HEK293 (cell line): ENCODE results near the gene AGT.

Experiments
- EGR2 ChIP-seq: fragments of 450-650 bp; formaldehyde crosslinking; IDR thresholded peaks from 2 replicates; pipeline ENCODE4 v1.5.1; 2016; ENCODE audit warnings: low read depth, missing biosample characterization, missing genetic modification characterization
- GLIS2 ChIP-seq: fragments of 450-650 bp; formaldehyde crosslinking; IDR thresholded peaks from 2 replicates; pipeline ENCODE4 v1.5.1; 2016; ENCODE audit warnings: missing biosample characterization, missing genetic modification characterization
- IKZF3 ChIP-seq: fragments of 450-650 bp; IDR thresholded peaks from 2 replicates; pipeline ENCODE4 v1.5.0; 2018; ENCODE audit warnings: missing biosample characterization, mild to moderate bottlenecking, missing genetic modification characterization, moderate library complexity
- PRDM1 ChIP-seq: fragments of 450-650 bp; formaldehyde crosslinking; IDR thresholded peaks from 2 replicates; pipeline ENCODE4; 2016; ENCODE audit warnings: missing biosample characterization, missing genetic modification characterization
- SCRT2 ChIP-seq: fragments of 450-650 bp; formaldehyde crosslinking; IDR thresholded peaks from 2 replicates; pipeline ENCODE4 v1.5.1; 2016; ENCODE audit warnings: missing biosample characterization, missing genetic modification characterization
- SP7 ChIP-seq: fragments of 450-650 bp; formaldehyde crosslinking; IDR thresholded peaks from 2 replicates; pipeline ENCODE4 v1.5.1; 2016; ENCODE audit warnings: missing biosample characterization, missing genetic modification characterization
- ZBTB20 ChIP-seq: fragments of 450-650 bp; formaldehyde crosslinking; IDR thresholded peaks from 2 replicates; pipeline ENCODE4 v1.5.1; 2016; ENCODE audit warnings: missing biosample characterization, missing genetic modification characterization
- ZNF157 ChIP-seq: fragments of 450-650 bp; formaldehyde crosslinking; IDR thresholded peaks from 2 replicates; pipeline ENCODE4 v1.5.1; 2016; ENCODE audit warnings: missing biosample characterization, missing genetic modification characterization
- ZNF169 ChIP-seq: fragments of 450-650 bp; formaldehyde crosslinking; IDR thresholded peaks from 2 replicates; pipeline ENCODE4 v1.5.1; 2016; ENCODE audit warnings: missing biosample characterization, missing genetic modification characterization
- ZNF175 ChIP-seq: fragments of 450-650 bp; formaldehyde crosslinking; IDR thresholded peaks from 2 replicates; pipeline ENCODE4 v1.5.1; 2016; ENCODE audit warnings: missing biosample characterization, missing genetic modification characterization
- ZNF211 ChIP-seq: fragments of 450-650 bp; formaldehyde crosslinking; IDR thresholded peaks from 2 replicates; pipeline ENCODE4 v1.5.1; 2016; ENCODE audit warnings: low read depth, missing biosample characterization, missing genetic modification characterization
- ZNF248 ChIP-seq: fragments of 450-650 bp; formaldehyde crosslinking; IDR thresholded peaks from 2 replicates; pipeline ENCODE4 v1.5.1; 2017; ENCODE audit warnings: missing biosample characterization, missing genetic modification characterization
- ZNF391 ChIP-seq: fragments of 450-650 bp; formaldehyde crosslinking; IDR thresholded peaks from 2 replicates; pipeline ENCODE4 v1.5.1; 2016; ENCODE audit warnings: low read depth, missing biosample characterization, missing genetic modification characterization, borderline replicate concordance
- ZNF560 ChIP-seq: fragments of 450-650 bp; formaldehyde crosslinking; IDR thresholded peaks from 2 replicates; pipeline ENCODE4 v1.5.1; 2017; ENCODE audit warnings: missing biosample characterization, missing genetic modification characterization, borderline replicate concordance
- ZNF585B ChIP-seq: fragments of 450-650 bp; formaldehyde crosslinking; IDR thresholded peaks from 2 replicates; pipeline ENCODE4 v1.5.1; 2016; ENCODE audit warnings: missing biosample characterization, missing genetic modification characterization
- ZNF600 ChIP-seq: fragments of 450-650 bp; formaldehyde crosslinking; IDR thresholded peaks from 2 replicates; pipeline ENCODE4 v1.5.1; 2016; ENCODE audit warnings: missing biosample characterization, missing genetic modification characterization
- ZNF660 ChIP-seq: fragments of 450-650 bp; IDR thresholded peaks from 2 replicates; pipeline ENCODE4 v1.5.1; 2018; ENCODE audit warnings: missing biosample characterization, mild to moderate bottlenecking, missing genetic modification characterization
- ZNF707 ChIP-seq: fragments of 450-650 bp; formaldehyde crosslinking; IDR thresholded peaks from 2 replicates; pipeline ENCODE4 v1.5.1; 2016; ENCODE audit warnings: missing biosample characterization, missing genetic modification characterization
- ZNF843 ChIP-seq: fragments of 450-650 bp; formaldehyde crosslinking; IDR thresholded peaks from 2 replicates; pipeline ENCODE4 v1.5.1; 2016; ENCODE audit warnings: missing biosample characterization, missing genetic modification characterization
- ZSCAN23 ChIP-seq: fragments of 450-650 bp; formaldehyde crosslinking; IDR thresholded peaks from 2 replicates; pipeline ENCODE4 v1.5.1; 2016; ENCODE audit warnings: missing biosample characterization, missing genetic modification characterization
- ZSCAN30 ChIP-seq: fragments of 450-650 bp; IDR thresholded peaks from 2 replicates; pipeline ENCODE4 v1.5.1; 2018; ENCODE audit warnings: missing biosample characterization, mild to moderate bottlenecking, missing genetic modification characterization, moderate library complexity
- TF ChIP-seq, protein P1 (sequence below): fragments of 450-650 bp; formaldehyde crosslinking; IDR thresholded peaks from 2 replicates; pipeline ENCODE4 v1.5.1; 2016; ENCODE audit warnings: missing biosample characterization, missing genetic modification characterization
- TF ChIP-seq, protein P2 (sequence below): fragments of 450-650 bp; formaldehyde crosslinking; IDR thresholded peaks from 2 replicates; pipeline ENCODE4 v1.5.1; 2016; ENCODE audit warnings: missing biosample characterization, missing genetic modification characterization, borderline replicate concordance
- TF ChIP-seq, protein P3 (sequence below): fragments of 450-650 bp; formaldehyde crosslinking; IDR thresholded peaks from 2 replicates; pipeline ENCODE4 v1.5.1; 2016; ENCODE audit warnings: missing biosample characterization, missing genetic modification characterization
- TF ChIP-seq, protein P4 (sequence below): fragments of 450-650 bp; formaldehyde crosslinking; IDR thresholded peaks from 2 replicates; pipeline ENCODE4 v1.5.1; 2017; ENCODE audit warnings: missing biosample characterization, missing genetic modification characterization
- TF ChIP-seq, protein P5 (sequence below): fragments of 450-650 bp; formaldehyde crosslinking; IDR thresholded peaks from 2 replicates; pipeline ENCODE4 v1.5.1; 2017; ENCODE audit warnings: missing biosample characterization, missing genetic modification characterization
- TF ChIP-seq, protein P6 (sequence below): fragments of 450-650 bp; formaldehyde crosslinking; IDR thresholded peaks from 2 replicates; pipeline ENCODE4 v1.5.1; 2016; ENCODE audit warnings: missing biosample characterization, missing genetic modification characterization

AGT gene

DNA sequence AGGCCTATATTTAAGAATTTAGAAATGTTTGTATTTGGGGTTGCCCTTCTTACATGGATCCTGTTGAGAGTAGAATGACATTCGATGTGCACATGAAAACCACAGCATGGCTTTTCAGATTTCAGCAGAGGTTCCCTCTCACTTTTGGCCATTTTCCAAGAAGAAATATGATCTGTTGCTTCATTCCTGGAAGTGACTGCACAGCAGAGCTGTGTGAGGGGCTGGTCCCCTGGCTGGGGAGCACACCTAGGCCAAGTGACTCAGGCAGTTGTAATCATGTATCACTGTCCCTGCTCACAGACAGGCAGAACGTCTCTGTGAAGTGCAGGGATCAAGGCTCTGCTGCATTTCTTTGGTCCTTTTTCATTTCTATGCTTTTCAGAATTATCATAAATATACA, 32.3 kb downstream of the AGT start (continued):
- TF ChIP-seq ZSCAN23 (tag by site-specific recombination) (no peak), ZNF660 (tag by site-specific recombination) (peak; percentile 97), ZNF560 (tag by site-specific recombination) (no peak), ZNF585B (tag by site-specific recombination) (no peak), ZNF169 (tag by site-specific recombination) (no peak), SP7 (tag by site-specific recombination) (peak; percentile 82), ZNF600 (tag by site-specific recombination) (peak; percentile 81), ZBTB20 (tag by site-specific recombination) (0 out of 2 replicates have a peak, but pooled peaks have one; percentile 21), GLIS2 (peak; percentile 91), ZNF248 (tag by site-specific recombination) (no peak), ZNF391 (tag by site-specific recombination) (no peak), EGR2 (no peak), PRDM1 (tag by site-specific recombination) (peak; percentile 83), ZNF707 (tag by site-specific recombination) (no peak), ZSCAN30 (peak; percentile 44; the same call in 1 of the 2 replicates), IKZF3 (tag by site-specific recombination) (no peak), ZNF211 (tag by site-specific recombination) (no peak), SCRT2 (tag by site-specific recombination) (peak; percentile 72), ZNF175 (tag by site-specific recombination) (no peak), ZNF843 (no peak), ZNF157 (tag by site-specific recombination) (no peak)
- TF ChIP-seq, protein P1, sequence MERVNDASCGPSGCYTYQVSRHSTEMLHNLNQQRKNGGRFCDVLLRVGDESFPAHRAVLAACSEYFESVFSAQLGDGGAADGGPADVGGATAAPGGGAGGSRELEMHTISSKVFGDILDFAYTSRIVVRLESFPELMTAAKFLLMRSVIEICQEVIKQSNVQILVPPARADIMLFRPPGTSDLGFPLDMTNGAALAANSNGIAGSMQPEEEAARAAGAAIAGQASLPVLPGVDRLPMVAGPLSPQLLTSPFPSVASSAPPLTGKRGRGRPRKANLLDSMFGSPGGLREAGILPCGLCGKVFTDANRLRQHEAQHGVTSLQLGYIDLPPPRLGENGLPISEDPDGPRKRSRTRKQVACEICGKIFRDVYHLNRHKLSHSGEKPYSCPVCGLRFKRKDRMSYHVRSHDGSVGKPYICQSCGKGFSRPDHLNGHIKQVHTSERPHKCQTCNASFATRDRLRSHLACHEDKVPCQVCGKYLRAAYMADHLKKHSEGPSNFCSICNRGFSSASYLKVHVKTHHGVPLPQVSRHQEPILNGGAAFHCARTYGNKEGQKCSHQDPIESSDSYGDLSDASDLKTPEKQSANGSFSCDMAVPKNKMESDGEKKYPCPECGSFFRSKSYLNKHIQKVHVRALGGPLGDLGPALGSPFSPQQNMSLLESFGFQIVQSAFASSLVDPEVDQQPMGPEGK (tag by site-specific recombination): peak; percentile 92
- TF ChIP-seq, protein P2, sequence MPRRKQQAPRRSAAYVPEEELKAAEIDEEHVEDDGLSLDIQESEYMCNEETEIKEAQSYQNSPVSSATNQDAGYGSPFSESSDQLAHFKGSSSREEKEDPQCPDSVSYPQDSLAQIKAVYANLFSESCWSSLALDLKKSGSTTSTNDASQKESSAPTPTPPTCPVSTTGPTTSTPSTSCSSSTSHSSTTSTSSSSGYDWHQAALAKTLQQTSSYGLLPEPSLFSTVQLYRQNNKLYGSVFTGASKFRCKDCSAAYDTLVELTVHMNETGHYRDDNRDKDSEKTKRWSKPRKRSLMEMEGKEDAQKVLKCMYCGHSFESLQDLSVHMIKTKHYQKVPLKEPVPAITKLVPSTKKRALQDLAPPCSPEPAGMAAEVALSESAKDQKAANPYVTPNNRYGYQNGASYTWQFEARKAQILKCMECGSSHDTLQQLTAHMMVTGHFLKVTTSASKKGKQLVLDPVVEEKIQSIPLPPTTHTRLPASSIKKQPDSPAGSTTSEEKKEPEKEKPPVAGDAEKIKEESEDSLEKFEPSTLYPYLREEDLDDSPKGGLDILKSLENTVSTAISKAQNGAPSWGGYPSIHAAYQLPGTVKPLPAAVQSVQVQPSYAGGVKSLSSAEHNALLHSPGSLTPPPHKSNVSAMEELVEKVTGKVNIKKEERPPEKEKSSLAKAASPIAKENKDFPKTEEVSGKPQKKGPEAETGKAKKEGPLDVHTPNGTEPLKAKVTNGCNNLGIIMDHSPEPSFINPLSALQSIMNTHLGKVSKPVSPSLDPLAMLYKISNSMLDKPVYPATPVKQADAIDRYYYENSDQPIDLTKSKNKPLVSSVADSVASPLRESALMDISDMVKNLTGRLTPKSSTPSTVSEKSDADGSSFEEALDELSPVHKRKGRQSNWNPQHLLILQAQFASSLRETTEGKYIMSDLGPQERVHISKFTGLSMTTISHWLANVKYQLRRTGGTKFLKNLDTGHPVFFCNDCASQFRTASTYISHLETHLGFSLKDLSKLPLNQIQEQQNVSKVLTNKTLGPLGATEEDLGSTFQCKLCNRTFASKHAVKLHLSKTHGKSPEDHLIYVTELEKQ (tag by site-specific recombination): no peak
- TF ChIP-seq, protein P3, sequence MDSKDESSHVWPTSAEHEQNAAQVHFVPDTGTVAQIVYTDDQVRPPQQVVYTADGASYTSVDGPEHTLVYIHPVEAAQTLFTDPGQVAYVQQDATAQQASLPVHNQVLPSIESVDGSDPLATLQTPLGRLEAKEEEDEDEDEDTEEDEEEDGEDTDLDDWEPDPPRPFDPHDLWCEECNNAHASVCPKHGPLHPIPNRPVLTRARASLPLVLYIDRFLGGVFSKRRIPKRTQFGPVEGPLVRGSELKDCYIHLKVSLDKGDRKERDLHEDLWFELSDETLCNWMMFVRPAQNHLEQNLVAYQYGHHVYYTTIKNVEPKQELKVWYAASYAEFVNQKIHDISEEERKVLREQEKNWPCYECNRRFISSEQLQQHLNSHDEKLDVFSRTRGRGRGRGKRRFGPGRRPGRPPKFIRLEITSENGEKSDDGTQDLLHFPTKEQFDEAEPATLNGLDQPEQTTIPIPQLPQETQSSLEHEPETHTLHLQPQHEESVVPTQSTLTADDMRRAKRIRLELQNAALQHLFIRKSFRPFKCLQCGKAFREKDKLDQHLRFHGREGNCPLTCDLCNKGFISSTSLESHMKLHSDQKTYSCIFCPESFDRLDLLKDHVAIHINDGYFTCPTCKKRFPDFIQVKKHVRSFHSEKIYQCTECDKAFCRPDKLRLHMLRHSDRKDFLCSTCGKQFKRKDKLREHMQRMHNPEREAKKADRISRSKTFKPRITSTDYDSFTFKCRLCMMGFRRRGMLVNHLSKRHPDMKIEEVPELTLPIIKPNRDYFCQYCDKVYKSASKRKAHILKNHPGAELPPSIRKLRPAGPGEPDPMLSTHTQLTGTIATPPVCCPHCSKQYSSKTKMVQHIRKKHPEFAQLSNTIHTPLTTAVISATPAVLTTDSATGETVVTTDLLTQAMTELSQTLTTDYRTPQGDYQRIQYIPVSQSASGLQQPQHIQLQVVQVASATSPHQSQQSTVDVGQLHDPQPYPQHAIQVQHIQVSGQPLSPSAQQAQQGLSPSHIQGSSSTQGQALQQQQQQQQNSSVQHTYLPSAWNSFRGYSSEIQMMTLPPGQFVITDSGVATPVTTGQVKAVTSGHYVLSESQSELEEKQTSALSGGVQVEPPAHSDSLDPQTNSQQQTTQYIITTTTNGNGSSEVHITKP (tag by site-specific recombination): no peak
- TF ChIP-seq, protein P4, sequence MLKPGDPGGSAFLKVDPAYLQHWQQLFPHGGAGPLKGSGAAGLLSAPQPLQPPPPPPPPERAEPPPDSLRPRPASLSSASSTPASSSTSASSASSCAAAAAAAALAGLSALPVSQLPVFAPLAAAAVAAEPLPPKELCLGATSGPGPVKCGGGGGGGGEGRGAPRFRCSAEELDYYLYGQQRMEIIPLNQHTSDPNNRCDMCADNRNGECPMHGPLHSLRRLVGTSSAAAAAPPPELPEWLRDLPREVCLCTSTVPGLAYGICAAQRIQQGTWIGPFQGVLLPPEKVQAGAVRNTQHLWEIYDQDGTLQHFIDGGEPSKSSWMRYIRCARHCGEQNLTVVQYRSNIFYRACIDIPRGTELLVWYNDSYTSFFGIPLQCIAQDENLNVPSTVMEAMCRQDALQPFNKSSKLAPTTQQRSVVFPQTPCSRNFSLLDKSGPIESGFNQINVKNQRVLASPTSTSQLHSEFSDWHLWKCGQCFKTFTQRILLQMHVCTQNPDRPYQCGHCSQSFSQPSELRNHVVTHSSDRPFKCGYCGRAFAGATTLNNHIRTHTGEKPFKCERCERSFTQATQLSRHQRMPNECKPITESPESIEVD: no peak
- TF ChIP-seq, protein P5, sequence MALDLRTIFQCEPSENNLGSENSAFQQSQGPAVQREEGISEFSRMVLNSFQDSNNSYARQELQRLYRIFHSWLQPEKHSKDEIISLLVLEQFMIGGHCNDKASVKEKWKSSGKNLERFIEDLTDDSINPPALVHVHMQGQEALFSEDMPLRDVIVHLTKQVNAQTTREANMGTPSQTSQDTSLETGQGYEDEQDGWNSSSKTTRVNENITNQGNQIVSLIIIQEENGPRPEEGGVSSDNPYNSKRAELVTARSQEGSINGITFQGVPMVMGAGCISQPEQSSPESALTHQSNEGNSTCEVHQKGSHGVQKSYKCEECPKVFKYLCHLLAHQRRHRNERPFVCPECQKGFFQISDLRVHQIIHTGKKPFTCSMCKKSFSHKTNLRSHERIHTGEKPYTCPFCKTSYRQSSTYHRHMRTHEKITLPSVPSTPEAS: no peak
- TF ChIP-seq, protein P6, sequence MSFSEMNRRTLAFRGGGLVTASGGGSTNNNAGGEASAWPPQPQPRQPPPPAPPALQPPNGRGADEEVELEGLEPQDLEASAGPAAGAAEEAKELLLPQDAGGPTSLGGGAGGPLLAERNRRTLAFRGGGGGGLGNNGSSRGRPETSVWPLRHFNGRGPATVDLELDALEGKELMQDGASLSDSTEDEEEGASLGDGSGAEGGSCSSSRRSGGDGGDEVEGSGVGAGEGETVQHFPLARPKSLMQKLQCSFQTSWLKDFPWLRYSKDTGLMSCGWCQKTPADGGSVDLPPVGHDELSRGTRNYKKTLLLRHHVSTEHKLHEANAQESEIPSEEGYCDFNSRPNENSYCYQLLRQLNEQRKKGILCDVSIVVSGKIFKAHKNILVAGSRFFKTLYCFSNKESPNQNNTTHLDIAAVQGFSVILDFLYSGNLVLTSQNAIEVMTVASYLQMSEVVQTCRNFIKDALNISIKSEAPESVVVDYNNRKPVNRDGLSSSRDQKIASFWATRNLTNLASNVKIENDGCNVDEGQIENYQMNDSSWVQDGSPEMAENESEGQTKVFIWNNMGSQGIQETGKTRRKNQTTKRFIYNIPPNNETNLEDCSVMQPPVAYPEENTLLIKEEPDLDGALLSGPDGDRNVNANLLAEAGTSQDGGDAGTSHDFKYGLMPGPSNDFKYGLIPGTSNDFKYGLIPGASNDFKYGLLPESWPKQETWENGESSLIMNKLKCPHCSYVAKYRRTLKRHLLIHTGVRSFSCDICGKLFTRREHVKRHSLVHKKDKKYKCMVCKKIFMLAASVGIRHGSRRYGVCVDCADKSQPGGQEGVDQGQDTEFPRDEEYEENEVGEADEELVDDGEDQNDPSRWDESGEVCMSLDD: peak; percentile 38; the same call in 1 of the 2 replicates
